ENCODE results near the gene CXCR4.

GRCh38 chr2:136067459-136067858 lies 50.5 kb downstream of the CXCR4 start:
- TF ChIP-seq, protein P1, sequence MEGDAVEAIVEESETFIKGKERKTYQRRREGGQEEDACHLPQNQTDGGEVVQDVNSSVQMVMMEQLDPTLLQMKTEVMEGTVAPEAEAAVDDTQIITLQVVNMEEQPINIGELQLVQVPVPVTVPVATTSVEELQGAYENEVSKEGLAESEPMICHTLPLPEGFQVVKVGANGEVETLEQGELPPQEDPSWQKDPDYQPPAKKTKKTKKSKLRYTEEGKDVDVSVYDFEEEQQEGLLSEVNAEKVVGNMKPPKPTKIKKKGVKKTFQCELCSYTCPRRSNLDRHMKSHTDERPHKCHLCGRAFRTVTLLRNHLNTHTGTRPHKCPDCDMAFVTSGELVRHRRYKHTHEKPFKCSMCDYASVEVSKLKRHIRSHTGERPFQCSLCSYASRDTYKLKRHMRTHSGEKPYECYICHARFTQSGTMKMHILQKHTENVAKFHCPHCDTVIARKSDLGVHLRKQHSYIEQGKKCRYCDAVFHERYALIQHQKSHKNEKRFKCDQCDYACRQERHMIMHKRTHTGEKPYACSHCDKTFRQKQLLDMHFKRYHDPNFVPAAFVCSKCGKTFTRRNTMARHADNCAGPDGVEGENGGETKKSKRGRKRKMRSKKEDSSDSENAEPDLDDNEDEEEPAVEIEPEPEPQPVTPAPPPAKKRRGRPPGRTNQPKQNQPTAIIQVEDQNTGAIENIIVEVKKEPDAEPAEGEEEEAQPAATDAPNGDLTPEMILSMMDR (IDR thresholded peaks at IDR 0.05), result no peak
- no peak for TF ChIP-seq POLR2A (IDR thresholded peaks at IDR 0.05)
